NB4 (cell line): Measurements from ENCODE around the gene INSIG1.
A peak's percentile ranks its signal among the peaks of the same experiment; 100 is the strongest.

ENCODE experiments used
- DNase-seq: peaks from one replicate; pipeline ENCODE4 v3.0.0; 2010; ENCODE audit warnings: low read depth
- H3K4me3 ChIP-seq: one replicate; pipeline ENCODE4 v1.5.1; 2011; ENCODE audit warnings: mild to moderate bottlenecking, low read depth, low read length, moderate library complexity
- MAX ChIP-seq: IDR thresholded peaks from 2 replicates; pipeline ENCODE4 v1.6.1; 2011; ENCODE audit warnings: low read depth, low read length
- MYC ChIP-seq: IDR thresholded peaks from 2 replicates; pipeline ENCODE4 v1.6.1; 2011; ENCODE audit warnings: low read depth, low read length
- POLR2A ChIP-seq: IDR thresholded peaks from 2 replicates; pipeline ENCODE4 v1.6.1; 2011; ENCODE audit warnings: mild to moderate bottlenecking; ENCODE audit not compliant: insufficient read length; ENCODE audit errors: extremely low read depth
- TF ChIP-seq, protein P1 (sequence below): IDR thresholded peaks from one replicate; pipeline ENCODE4 v1.5.1; 2012; ENCODE audit warnings: low read depth, low read length

The INSIG1 gene

GRCh38 chr7:155327590-155328320, 30.1 kb downstream of the INSIG1 start:
- no peak for DNase-seq
- H3K4me3 ChIP-seq = no peak overlapping the region
- TF ChIP-seq POLR2A (no peak), MAX (no peak), MYC (no peak)
- TF ChIP-seq, protein P1, sequence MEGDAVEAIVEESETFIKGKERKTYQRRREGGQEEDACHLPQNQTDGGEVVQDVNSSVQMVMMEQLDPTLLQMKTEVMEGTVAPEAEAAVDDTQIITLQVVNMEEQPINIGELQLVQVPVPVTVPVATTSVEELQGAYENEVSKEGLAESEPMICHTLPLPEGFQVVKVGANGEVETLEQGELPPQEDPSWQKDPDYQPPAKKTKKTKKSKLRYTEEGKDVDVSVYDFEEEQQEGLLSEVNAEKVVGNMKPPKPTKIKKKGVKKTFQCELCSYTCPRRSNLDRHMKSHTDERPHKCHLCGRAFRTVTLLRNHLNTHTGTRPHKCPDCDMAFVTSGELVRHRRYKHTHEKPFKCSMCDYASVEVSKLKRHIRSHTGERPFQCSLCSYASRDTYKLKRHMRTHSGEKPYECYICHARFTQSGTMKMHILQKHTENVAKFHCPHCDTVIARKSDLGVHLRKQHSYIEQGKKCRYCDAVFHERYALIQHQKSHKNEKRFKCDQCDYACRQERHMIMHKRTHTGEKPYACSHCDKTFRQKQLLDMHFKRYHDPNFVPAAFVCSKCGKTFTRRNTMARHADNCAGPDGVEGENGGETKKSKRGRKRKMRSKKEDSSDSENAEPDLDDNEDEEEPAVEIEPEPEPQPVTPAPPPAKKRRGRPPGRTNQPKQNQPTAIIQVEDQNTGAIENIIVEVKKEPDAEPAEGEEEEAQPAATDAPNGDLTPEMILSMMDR = no peak

DNA sequence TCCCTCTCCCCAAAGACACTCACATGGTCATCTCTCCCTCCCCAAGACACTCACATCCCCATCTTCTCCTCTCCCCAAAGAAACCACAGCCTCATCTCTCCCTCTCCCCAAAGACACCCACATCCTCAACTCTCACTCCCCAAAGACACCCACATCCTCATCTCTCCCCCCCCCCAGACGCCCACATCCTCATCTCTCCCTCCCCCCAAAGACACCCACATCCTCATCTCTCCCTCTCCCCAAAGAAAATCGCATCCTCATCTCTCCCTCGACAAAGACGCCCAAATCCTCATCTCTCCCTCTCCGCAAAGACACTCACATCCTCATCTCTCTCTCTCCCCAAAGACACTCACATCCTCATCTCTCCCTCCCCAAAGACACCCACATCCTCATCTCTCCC, 31.5 kb downstream of the INSIG1 start:
- TF ChIP-seq MAX = no peak
- TF ChIP-seq, protein P1 = no peak
- no peak for TF ChIP-seq MYC
- TF ChIP-seq POLR2A = no peak
- no peak overlapping the region for H3K4me3 ChIP-seq
- DNase-seq = no peak

DNA sequence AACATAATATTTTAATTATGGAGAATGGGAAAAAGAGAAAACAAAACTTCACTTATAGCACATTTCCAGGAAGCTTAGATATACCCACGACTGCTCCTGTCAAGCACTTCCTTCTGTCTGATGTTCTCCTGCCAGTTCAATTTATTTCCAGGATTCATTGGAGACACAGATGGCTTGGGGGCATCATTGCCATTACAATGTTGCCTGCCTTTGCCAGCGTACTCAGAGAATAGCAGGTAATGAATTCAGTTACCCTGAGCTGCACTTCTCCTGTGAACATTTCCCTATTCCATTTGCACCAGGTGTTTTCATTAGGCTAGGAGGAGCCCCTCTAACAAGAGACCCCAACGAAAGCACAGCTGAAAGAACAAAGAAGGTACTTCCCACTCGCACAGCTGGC, 33.7 kb downstream of the INSIG1 start:
- no peak overlapping the region for H3K4me3 ChIP-seq
- DNase-seq = no peak
- TF ChIP-seq MYC = no peak
- TF ChIP-seq MAX = no peak
- TF ChIP-seq, protein P1 = no peak
- TF ChIP-seq POLR2A = no peak

- DNase-seq = peak; percentile 61
- H3K4me3 ChIP-seq = no peak overlapping the region
- TF ChIP-seq MAX (no peak), MYC (no peak), POLR2A (no peak)
- TF ChIP-seq, protein P1 = no peak
Observed at GRCh38 chr7:155333346-155334234, 35.9 kb downstream of the INSIG1 start.

- no peak for DNase-seq
- H3K4me3 ChIP-seq = no peak overlapping the region
- TF ChIP-seq, protein P1 = no peak
- no peak for TF ChIP-seq MAX
- TF ChIP-seq MYC = no peak
- TF ChIP-seq POLR2A = no peak
Observed at GRCh38 chr7:155336812-155337602, 39.3 kb downstream of the INSIG1 start.
